A549 (cell line): ENCODE results near the gene RBM12. TPM values are rescaled to one million over a fixed set of nuclear protein-coding genes. Genes with fewer than 3 reads are reported as not detected.

ENCODE experiments used
- BCL3 ChIP-seq: fragments of >200 bp; sonication (Bioruptor Twin); formaldehyde crosslinking; IDR thresholded peaks from 3 replicates; pipeline ENCODE4 v1.6.1; 2016
- CBX2 ChIP-seq: fragments of 200-600 bp; sonication (generic); IDR thresholded peaks from 2 replicates; pipeline ENCODE4 v1.6.1; 2016; ENCODE audit warnings: low read depth, mild to moderate bottlenecking, borderline replicate concordance
- CHD2 ChIP-seq: fragments of 150-350 bp; IDR thresholded peaks from 2 replicates; pipeline ENCODE4 v1.6.1; 2014; ENCODE audit warnings: low read length; ENCODE audit not compliant: partially characterized antibody
- CTCF ChIP-seq: fragments of >200 bp; sonication (Bioruptor Twin); formaldehyde crosslinking; IDR thresholded peaks from 3 replicates; pipeline ENCODE4 v1.5.1; 2016
- EHF ChIP-seq: fragments of 250-450 bp; sonication (Bioruptor Pico); IDR thresholded peaks from 2 replicates; pipeline ENCODE4 v1.5.0; 2020; ENCODE audit warnings: mild to moderate bottlenecking
- EHMT2 ChIP-seq: fragments of 200-600 bp; sonication (generic); IDR thresholded peaks from 2 replicates; pipeline ENCODE4 v1.6.1; 2016; ENCODE audit warnings: antibody characterized with exemption, low read depth, mild to moderate bottlenecking, moderate library complexity
- ELK1 ChIP-seq: fragments of 150-350 bp; IDR thresholded peaks from 2 replicates; pipeline ENCODE4 v1.6.1; 2014; ENCODE audit warnings: low read depth, mild to moderate bottlenecking, low read length
- FOSL2 ChIP-seq, 2 experiments: fragments of 450-650 bp in 1 of 2; fragments of >200 bp in 1 of 2; sonication (Bioruptor Twin) in 1 of 2; formaldehyde crosslinking; IDR thresholded peaks; 2 replicates each; pipeline versions ENCODE4 v1.5.0 to v1.6.1; 2016 to 2020; ENCODE audit warnings: mild to moderate bottlenecking in 1 of 2, moderate library complexity in 1 of 2
- GATA3 ChIP-seq: IDR thresholded peaks from 2 replicates; pipeline ENCODE4 v1.6.1; 2012; ENCODE audit warnings: borderline replicate concordance
- HES2 ChIP-seq: fragments of >200 bp; sonication (Bioruptor Twin); formaldehyde crosslinking; IDR thresholded peaks from 2 replicates; pipeline ENCODE4 v1.6.1; 2016
- HMGXB4 ChIP-seq: fragments of 250-450 bp; sonication (Bioruptor Pico); IDR thresholded peaks from 2 replicates; pipeline ENCODE4 v1.5.0; 2021; ENCODE audit warnings: mild to moderate bottlenecking, moderate library complexity, borderline replicate concordance
- HOXA7 ChIP-seq: fragments of 250-450 bp; sonication (Bioruptor Pico); IDR thresholded peaks from 2 replicates; pipeline ENCODE4 v1.5.0; 2020; ENCODE audit warnings: mild to moderate bottlenecking, moderate library complexity
- HOXB5 ChIP-seq: fragments of 250-450 bp; sonication (Bioruptor Pico); IDR thresholded peaks from 2 replicates; pipeline ENCODE4 v1.5.0; 2020; ENCODE audit warnings: mild to moderate bottlenecking, moderate library complexity
- KDM5A ChIP-seq: fragments of 200-600 bp; sonication (generic); IDR thresholded peaks from 2 replicates; pipeline ENCODE4 v1.6.1; 2016; ENCODE audit warnings: antibody characterized with exemption, mild to moderate bottlenecking
- MAZ ChIP-seq: fragments of 150-350 bp; IDR thresholded peaks from 2 replicates; pipeline ENCODE4 v1.6.1; 2014; ENCODE audit warnings: antibody characterized with exemption, low read depth, low read length, borderline replicate concordance
- POLR2AphosphoS2 ChIP-seq: conservative IDR thresholded peaks from 2 replicates; pipeline ENCODE4 v1.6.1; 2012; ENCODE audit warnings: low read length, improper control_type of control experiment, inconsistent platforms
- REST ChIP-seq: fragments of 200-600 bp; sonication (generic); IDR thresholded peaks from 2 replicates; pipeline ENCODE4 v1.6.1; 2016; ENCODE audit warnings: antibody characterized with exemption, mild to moderate bottlenecking, moderate library complexity
- RFX5 ChIP-seq: fragments of 450-650 bp; IDR thresholded peaks from 2 replicates; pipeline ENCODE4 v1.7.1; 2014; ENCODE audit warnings: antibody characterized with exemption, mild to moderate bottlenecking, moderate library complexity
- SREBF2 ChIP-seq: fragments of 450-650 bp; IDR thresholded peaks from 2 replicates; pipeline ENCODE4 v1.6.1; 2014; ENCODE audit warnings: mild to moderate bottlenecking, moderate library complexity
- ZC3H11A ChIP-seq: fragments of 450-650 bp; IDR thresholded peaks from 2 replicates; pipeline ENCODE4 v1.6.1; 2014; ENCODE audit warnings: antibody characterized with exemption, mild to moderate bottlenecking
- ZFP36 ChIP-seq: fragments of 450-650 bp; IDR thresholded peaks from 2 replicates; pipeline ENCODE4 v1.6.1; 2014; ENCODE audit warnings: borderline replicate concordance; ENCODE audit not compliant: partially characterized antibody
- ZNF302 ChIP-seq: fragments of 250-450 bp; sonication (Bioruptor Pico); IDR thresholded peaks from 2 replicates; pipeline ENCODE4 v1.9.0; 2021; ENCODE audit warnings: inconsistent platforms, mild to moderate bottlenecking, moderate library complexity
- polyA plus RNA-seq, 4 experiments: library from polyadenylated mRNA; depleted of rRNA in 3 of 4; stranded (reverse); fragments of >200 nt; fragmentation: RNase III in 1 of 4; extraction: RNeasy Plus Mini Kit Qiagen cat#74134 plus additional on column Dnase treatment in 1 of 4; gene quantifications; 2 replicates in 3 of 4; 3 replicates in 1 of 4; pipeline ENCODE4 v1.2.3, GENCODE V29; 2011 to 2017
- TF ChIP-seq, protein P1 (sequence below): fragments of 450-650 bp; IDR thresholded peaks from 2 replicates; pipeline ENCODE4 v1.6.1; 2014; ENCODE audit warnings: antibody characterized with exemption
- TF ChIP-seq, protein P2 (sequence below): IDR thresholded peaks from 2 replicates; pipeline ENCODE4 v1.6.1; 2012; ENCODE audit warnings: low read depth, borderline replicate concordance
- TF ChIP-seq, protein P3 (sequence below): IDR thresholded peaks from 2 replicates; pipeline ENCODE4 v1.6.1; 2012

RBM12 gene
- polyA plus RNA-seq, 2 of the 4 experiments (the other 2 are of a cell fraction) = 49.9 to 119 TPM

DNA sequence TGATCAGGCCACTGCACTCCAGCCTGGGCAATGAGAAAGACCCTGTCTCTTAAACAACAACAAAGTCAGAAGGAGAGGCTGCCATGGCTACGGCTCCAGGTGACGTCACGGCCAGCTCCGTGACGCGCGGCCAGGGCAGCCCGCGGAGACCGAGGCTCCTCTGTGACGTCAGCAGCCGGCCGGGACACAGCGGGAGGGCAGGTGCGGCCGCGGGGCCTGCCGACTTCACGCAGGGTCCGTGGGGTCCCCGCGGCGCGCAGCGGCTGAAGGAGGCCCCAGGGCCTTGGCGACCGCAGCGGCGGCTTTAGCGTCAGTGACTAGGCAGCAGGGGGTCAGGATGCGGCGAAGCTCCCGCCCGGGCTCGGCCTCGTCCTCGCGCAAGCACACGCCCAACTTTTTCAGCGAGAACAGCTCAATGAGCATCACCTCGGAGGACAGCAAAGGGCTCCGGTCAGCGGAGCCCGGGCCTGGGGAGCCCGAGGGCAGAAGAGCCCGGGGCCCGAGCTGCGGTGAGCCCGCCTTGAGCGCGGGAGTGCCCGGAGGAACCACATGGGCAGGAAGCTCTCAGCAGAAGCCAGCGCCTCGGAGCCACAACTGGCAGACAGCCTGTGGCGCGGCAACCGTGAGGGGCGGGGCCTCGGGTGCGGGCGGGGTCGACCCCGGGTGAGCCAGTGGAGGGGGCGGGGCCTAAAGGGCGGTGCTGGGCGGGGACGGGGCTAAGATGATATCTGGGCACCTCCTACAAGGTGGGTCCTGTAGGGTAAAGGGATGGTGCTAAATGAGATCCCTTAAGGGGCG lies 48.8 kb downstream of the RBM12 start, which contains the start of gene SPAG4 (continued):
- TF ChIP-seq CBX2 (no peak), FOSL2 (IDR thresholded peaks at IDR 0.05) (no peak), FOSL2 (CRISPR knock-in tag; IDR thresholded peaks at IDR 0.05) (peak; percentile 68), HMGXB4 (CRISPR knock-in tag) (peak; percentile 74; the same call in 1 of the 2 replicates), ZC3H11A (no peak), EHMT2 (no peak), REST (no peak; the same call in 1 of the 2 replicates), ZNF302 (CRISPR knock-in tag) (no peak), EHF (CRISPR knock-in tag) (peak; percentile 79; the same call in 1 of the 2 replicates), HOXB5 (CRISPR knock-in tag) (peak; percentile 88), ZFP36 (no peak), HES2 (no peak), RFX5 (peak; percentile 65; the same call in 1 of the 2 replicates), MAZ (no peak), CHD2 (no peak), HOXA7 (CRISPR knock-in tag) (no peak), ELK1 (no peak), CTCF (no peak), KDM5A (no peak), POLR2AphosphoS2 (no peak), BCL3 (0 out of 3 replicates have a peak, but pooled peaks have one; percentile 45), GATA3 (no peak), SREBF2 (no peak)
- TF ChIP-seq, protein P1, sequence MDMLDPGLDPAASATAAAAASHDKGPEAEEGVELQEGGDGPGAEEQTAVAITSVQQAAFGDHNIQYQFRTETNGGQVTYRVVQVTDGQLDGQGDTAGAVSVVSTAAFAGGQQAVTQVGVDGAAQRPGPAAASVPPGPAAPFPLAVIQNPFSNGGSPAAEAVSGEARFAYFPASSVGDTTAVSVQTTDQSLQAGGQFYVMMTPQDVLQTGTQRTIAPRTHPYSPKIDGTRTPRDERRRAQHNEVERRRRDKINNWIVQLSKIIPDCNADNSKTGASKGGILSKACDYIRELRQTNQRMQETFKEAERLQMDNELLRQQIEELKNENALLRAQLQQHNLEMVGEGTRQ = peak; percentile 41; the same call in 1 of the 2 replicates
- TF ChIP-seq, protein P2, sequence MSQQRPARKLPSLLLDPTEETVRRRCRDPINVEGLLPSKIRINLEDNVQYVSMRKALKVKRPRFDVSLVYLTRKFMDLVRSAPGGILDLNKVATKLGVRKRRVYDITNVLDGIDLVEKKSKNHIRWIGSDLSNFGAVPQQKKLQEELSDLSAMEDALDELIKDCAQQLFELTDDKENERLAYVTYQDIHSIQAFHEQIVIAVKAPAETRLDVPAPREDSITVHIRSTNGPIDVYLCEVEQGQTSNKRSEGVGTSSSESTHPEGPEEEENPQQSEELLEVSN = peak; percentile 99
- TF ChIP-seq, protein P3, sequence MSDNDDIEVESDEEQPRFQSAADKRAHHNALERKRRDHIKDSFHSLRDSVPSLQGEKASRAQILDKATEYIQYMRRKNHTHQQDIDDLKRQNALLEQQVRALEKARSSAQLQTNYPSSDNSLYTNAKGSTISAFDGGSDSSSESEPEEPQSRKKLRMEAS = peak; percentile 96
